ENCODE results near the gene KLRF1.
"Not testable (repeated sequence)": the region's sequence is repeated elsewhere in the genome, so short reads cannot be mapped to it uniquely, and the experiment has no call there.

Gene KLRF1

GRCh38 chr12:9872162-9872561, 44.9 kb downstream of the KLRF1 start:
- DNase-seq, result no peak

DNA sequence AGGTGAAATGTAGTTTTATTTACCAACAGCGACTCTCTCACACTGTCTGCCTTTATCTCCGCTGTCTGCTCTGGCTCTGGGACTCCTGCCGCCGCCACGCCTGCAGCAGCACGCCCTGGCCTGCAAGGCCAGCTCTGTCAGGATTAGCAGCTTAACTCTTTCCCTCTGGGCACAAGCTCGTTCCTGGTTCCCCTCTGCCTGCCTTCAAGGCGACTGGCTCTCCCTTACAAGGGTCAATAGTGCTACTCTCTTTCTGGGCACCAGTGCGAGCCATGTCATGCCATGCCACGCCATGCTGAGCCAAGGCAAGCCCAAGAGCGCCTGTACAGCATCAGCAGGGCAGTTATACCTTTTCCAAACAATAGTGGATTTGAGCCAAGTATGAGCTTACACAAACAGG, 45.5 kb downstream of the KLRF1 start:
- no peak for DNase-seq

GRCh38 chr12:9876120-9876519, 48.8 kb downstream of the KLRF1 start:
- not testable (repeated sequence) for DNase-seq

DNA sequence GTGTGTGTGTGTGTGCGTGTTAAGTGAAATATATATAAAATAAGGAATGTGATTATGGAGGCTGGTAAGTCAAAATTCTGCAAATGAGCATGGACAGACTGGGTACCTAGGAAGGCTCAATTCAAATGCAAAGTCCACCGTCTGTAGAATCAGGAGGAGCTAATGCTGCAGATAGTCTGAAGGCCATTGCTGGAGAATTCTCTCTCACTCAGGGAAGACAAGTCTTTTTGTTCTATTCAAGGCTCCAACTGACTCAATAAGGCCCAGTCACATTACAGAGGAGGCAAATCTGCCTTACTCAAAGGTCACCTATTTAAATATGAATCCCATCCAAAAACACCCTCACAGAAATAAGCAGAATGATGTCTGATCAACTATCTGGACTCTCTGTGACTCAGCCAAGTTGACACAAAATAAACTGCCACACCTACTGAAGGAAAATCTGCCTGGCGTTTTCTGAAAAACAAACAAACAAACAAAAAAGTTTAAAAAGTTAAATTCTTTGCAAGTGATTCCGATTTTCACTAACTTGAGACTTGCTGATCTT, 53.3 kb downstream of the KLRF1 start:
- no peak for DNase-seq

- DNase-seq, result no peak
Observed at GRCh38 chr12:9881246-9881645, 54.0 kb downstream of the KLRF1 start, which contains the start of gene KLRF2. Gene KLRF2 (plus strand): TSS chr12:9881489. CDS start chr12:9881596, 107 bp downstream.

DNA sequence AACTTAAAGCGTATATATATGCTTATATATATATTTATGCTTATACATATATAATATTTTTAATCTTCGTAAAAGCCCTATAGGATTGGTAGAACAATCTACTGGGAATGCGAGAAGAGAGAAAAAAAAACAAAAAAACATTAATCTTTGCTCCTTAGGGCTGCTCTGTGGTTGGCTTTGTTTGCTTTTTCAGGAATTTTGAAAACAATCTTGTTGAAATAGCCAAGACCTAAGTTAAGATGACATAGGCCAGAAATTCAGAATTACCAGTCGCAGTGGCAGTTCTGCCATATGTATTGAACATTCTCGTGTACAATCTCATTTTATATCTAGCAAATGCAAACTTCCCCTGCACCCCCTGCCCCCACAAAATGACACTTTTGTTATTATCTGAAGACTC, 54.7 kb downstream of the KLRF1 start:
- DNase-seq, result no peak

DNA sequence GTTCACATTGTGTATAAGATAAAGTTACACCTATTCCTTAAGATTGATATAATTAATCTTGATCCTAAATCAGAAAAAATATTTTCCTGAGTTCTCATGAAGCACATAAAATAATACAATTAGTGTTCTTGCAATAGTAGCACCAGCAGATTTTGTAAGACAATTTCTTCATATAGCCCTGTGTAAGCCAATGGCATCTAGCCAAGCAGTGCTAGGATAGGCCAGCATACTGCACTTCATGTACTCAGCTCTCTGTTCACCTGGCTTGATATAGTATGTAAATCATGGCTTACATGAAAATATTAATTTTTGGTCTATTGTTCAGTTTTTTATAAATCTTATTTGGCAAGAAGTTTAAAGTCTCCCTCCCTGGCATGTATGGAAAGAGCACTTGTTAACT, 55.9 kb downstream of the KLRF1 start:
- DNase-seq, result no peak

DNA sequence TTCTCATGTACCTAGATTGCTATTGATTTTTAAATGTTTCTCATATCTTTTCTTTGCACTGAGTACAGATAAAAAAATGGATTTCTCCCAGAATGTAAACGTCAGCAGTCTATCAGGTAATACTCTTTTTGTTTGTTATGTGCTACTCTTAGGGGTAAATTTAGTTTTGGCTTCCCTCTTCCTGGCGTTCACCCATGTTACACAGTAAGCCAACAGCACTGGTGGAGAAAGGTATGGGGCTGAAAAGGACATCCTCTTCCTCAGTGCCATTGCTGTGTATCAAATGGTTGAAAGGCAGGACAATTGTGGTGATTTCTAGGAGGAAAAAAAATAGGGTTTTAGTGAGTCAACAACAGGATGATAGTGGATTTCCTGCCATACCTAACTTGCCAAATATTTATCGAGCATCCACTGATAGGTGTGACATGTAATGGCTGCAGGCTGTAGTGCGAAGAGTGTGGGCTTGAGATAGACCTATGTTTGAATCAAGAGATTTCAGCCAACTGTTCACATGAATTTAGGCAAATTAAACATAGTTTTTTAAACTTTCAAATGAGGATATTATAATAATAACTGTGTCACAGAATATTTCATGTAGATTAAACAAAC, 61.5 kb downstream of the KLRF1 start:
- DNase-seq, result no peak

Measured in NCI-H2171 treated with DMSO at 0.1 percent for 48 hours (cell line).